HuH-7.5 (cell line): Measurements from ENCODE around the gene TMEM183A.

ENCODE experiments used
- DNase-seq: peaks from one replicate; pipeline ENCODE4 v3.0.0; 2011; ENCODE audit warnings: low spot score

TMEM183A gene

DNA sequence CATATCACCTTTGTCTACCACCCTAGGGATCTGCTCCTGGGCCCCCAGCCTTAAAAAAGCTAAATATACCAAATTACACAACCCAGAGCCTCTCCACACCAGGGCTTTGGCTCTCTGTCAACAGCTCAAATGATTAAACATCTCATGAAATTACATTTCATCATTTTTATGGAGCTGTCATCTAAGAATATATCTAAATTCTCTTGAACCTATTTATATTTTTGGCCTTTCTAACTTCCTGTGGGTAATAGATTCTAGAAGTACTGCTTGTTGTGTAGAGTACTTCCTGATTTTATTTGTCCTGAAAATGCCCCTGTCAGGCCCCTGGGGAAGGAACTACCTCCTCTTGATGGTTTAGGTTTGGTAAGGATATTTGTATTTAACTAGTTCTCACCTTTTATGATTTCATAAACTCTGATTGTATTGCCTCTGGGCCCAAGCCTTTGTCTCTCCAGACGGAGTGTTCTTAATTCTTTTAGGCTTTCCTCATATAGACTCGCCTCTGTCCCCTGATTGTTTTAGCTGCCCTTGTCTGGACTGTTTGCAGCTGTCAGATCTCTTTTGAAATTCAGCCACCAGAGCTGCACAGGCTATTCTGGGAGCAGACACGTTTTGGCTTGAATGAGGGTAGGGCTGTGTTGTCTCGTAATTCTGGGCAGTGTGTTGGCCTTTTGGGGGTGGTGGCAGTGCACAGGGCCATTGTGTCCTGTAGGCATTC is 62.0 kb downstream of the TMEM183A start:
- no peak for DNase-seq

DNA sequence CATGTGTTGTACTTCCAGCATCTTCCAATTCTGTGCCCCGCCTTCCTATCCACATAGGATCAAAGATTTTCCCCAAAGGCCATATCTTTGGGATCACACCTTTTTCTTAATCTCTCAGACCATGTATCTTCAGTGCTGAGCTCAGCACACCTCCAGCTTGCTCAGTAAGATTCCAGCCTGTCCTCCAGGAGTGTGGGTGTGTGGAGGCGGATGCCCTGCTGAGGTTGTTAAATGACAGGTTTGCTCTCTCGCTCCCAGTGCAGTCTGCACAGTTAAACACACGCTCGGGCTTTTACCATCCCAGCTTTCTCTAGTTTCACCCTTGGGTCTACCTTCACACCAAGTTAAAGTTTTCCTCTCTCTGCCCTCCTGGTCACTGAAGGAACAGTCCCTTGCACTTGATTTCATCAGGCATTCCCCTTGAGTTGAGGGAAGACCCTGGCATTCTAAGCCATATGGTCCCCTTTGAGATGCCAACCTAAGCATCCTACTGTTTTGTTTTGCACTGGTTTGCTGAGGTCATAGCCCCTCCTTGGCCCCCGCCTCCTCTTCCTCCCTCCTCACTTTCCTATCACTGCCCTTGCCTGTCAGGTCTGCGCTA is 64.9 kb downstream of the TMEM183A start:
- DNase-seq, result no peak

DNA sequence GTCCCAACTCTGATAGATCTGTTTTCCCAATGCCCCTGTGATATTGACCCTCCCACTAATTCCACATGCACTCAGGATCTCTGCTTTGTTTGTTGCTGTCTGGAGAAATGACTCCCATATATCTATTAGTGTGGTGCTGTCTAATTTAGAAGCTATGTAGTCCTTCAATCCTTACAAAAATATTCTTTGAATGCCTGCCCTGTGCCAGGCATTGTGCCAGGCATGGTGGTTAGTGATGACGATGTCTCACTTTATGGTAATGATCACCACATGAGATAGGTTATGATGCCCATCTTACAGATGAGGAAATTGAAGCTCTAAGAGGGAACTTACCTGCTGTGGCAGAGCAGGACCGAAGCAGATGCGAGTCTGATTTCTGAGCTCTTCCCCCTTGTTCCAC is 65.7 kb downstream of the TMEM183A start:
- DNase-seq, result no peak

DNA sequence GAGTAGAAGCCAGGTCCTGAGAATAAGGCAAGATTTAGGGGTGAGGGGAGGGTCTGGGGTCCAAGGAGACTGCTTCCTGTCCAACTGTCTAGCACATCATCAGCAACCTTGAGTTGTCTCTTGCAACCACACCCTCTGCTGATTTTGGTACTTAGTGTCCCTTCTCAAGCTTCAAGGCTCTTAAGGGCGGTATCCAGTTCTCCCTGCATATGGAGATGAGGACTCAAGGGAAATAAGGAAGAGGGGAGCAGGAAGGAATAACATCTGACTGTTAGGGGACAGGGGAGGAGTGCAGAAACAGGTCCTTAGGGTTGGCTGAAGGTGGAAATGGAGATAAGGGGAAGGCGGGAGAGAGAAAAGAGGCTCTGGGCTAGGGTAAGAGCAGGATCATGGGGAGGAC is 66.3 kb downstream of the TMEM183A start:
- no peak for DNase-seq
